Suppressor macrophage (primary cell): ENCODE measurements around the gene MKRN3.
A peak's percentile ranks its signal among the peaks of the same experiment; 100 is the strongest.

Source experiments
- DNase-seq, 4 experiments: peaks; one replicate each; pipeline ENCODE4 v3.0.0-alpha.2; 2020 to 2022
- total RNA-seq, 17 experiments: gene quantifications; one replicate each; lab custom pipeline; 2026; ENCODE audit warnings: mixed read lengths in 6 of 17, inconsistent platforms in 3 of 17; lab: John Stamatoyannopoulos, UW

Gene MKRN3
- 0 to 3.1 (median 0.12) reads per million in 17 experiments for total RNA-seq

GRCh38 chr15:23565395-23566070, at the start of gene MKRN3:
Gene MKRN3 (plus strand): TSS chr15:23565674. CDS start chr15:23565783, 109 bp downstream.
- peak in 3 of 4 experiments; percentile 1 to 26 (median 17) for DNase-seq

- DNase-seq = no peak
Observed at GRCh38 chr15:23516866-23517265, 48.6 kb upstream of the MKRN3 start.

- no peak for DNase-seq
Observed at GRCh38 chr15:23518104-23518503, 47.4 kb upstream of the MKRN3 start.

GRCh38 chr15:23524816-23525215, 40.7 kb upstream of the MKRN3 start:
- DNase-seq = no peak

- no peak for DNase-seq
Observed at GRCh38 chr15:23529891-23530290, 35.6 kb upstream of the MKRN3 start.

- no peak for DNase-seq
Observed at GRCh38 chr15:23532024-23532423, 33.5 kb upstream of the MKRN3 start.

- DNase-seq = no peak
Observed at GRCh38 chr15:23536659-23537058, 28.8 kb upstream of the MKRN3 start.

GRCh38 chr15:23538648-23539047, 26.8 kb upstream of the MKRN3 start:
- no peak for DNase-seq

- no peak for DNase-seq
Observed at GRCh38 chr15:23539892-23540291, 25.6 kb upstream of the MKRN3 start.

- no peak for DNase-seq
Observed at GRCh38 chr15:23546158-23546557, 19.3 kb upstream of the MKRN3 start.

- DNase-seq = no peak
Observed at GRCh38 chr15:23548071-23548470, 17.4 kb upstream of the MKRN3 start.

- DNase-seq = no peak
Observed at GRCh38 chr15:23561914-23562313, 3.6 kb upstream of the MKRN3 start.

GRCh38 chr15:23564821-23565394, 566 bp upstream of the MKRN3 start:
- DNase-seq = no peak

GRCh38 chr15:23566071-23566554, 639 bp downstream of the MKRN3 start:
- no peak for DNase-seq

GRCh38 chr15:23566651-23567050, 1.2 kb downstream of the MKRN3 start:
- DNase-seq = no peak

GRCh38 chr15:23567921-23568320, 2.4 kb downstream of the MKRN3 start:
- no peak for DNase-seq

GRCh38 chr15:23569151-23569925, 3.9 kb downstream of the MKRN3 start:
- no peak for DNase-seq

- no peak for DNase-seq
Observed at GRCh38 chr15:23570486-23570885, 5.0 kb downstream of the MKRN3 start.

GRCh38 chr15:23572844-23573243, 7.4 kb downstream of the MKRN3 start:
- no peak for DNase-seq

- no peak for DNase-seq
Observed at GRCh38 chr15:23574742-23575141, 9.3 kb downstream of the MKRN3 start.

GRCh38 chr15:23576061-23576460, 10.6 kb downstream of the MKRN3 start:
- no peak for DNase-seq

- DNase-seq = no peak
Observed at GRCh38 chr15:23578521-23579150, 13.2 kb downstream of the MKRN3 start.

- DNase-seq = no peak
Observed at GRCh38 chr15:23588268-23588667, 22.8 kb downstream of the MKRN3 start.
